Lung (tissue), 12 donors: ENCODE data around the gene LDB2. TPM values are rescaled to one million over a fixed set of nuclear protein-coding genes. Genes with fewer than 3 reads are reported as not detected.

Experiments used
- ATAC-seq: fragments of 200-7000 bp; cut with Tn5 transposase; one replicate; pipeline ENCODE4 v1.9.1; 2020; ENCODE audit warnings: moderate number of reproducible peaks; ENCODE audit not compliant: insufficient read depth, low FRiP score
- DNase-seq, 3 donors: peaks; one replicate each; pipeline ENCODE4 v3.0.0-alpha.2; 2013 to 2017
- H3K27ac ChIP-seq, 2 donors: one replicate each; pipeline ENCODE4 v1.5.1; 2013; ENCODE audit warnings: mild to moderate bottlenecking in 2 of 2, moderate library complexity in 2 of 2, control low read depth in 1 of 2, inconsistent platforms in 1 of 2, low read depth in 1 of 2, low read length in 1 of 2
- H3K27me3 ChIP-seq, 3 donors: one replicate each; pipeline ENCODE4 v1.5.1; 2013; ENCODE audit warnings: low read length in 2 of 3; ENCODE audit not compliant: control insufficient read depth in 3 of 3, insufficient read depth in 3 of 3
- H3K36me3 ChIP-seq, 4 donors: one replicate each; pipeline ENCODE4 v1.5.1; 2013; ENCODE audit warnings: low read length in 4 of 4, mild to moderate bottlenecking in 1 of 4, moderate library complexity in 1 of 4; ENCODE audit not compliant: control insufficient read depth in 4 of 4, insufficient read depth in 4 of 4
- H3K4me1 ChIP-seq, 5 donors: one replicate each; pipeline ENCODE4 v1.5.1; 2013; ENCODE audit warnings: low read length in 5 of 5, mild to moderate bottlenecking in 2 of 5, moderate library complexity in 1 of 5; ENCODE audit not compliant: control insufficient read depth in 5 of 5, insufficient read depth in 5 of 5
- H3K4me3 ChIP-seq: one replicate; pipeline ENCODE4 v1.5.1; 2013; ENCODE audit warnings: mild to moderate bottlenecking, control low read depth, moderate library complexity
- H3K9ac ChIP-seq, 2 donors: one replicate each; pipeline ENCODE4 v1.5.1; 2013; ENCODE audit warnings: low read length in 2 of 2, control low read depth in 1 of 2; ENCODE audit not compliant: insufficient read depth in 1 of 2
- H3K9me3 ChIP-seq, 4 donors: one replicate each; pipeline ENCODE4 v1.5.1; 2013; ENCODE audit warnings: low read length in 3 of 4, mild to moderate bottlenecking in 1 of 4, moderate library complexity in 1 of 4; ENCODE audit not compliant: control insufficient read depth in 4 of 4, insufficient read depth in 3 of 4
- CTCF ChIP-seq: IDR thresholded peaks from 2 replicates; pipeline ENCODE4 v1.5.1; 2012; ENCODE audit warnings: mild to moderate bottlenecking; ENCODE audit errors: control extremely low read depth, extremely low read depth
- WGBS, 2 donors: extraction: QIAGEN DNeasy Blood & Tissue Kit; methylation state at CpG; one replicate each; pipeline ENCODE4 v1.1.7; 2013; 5-methylcytosine and 5-hydroxymethylcytosine counted together
- polyA plus RNA-seq, 2 donors: library from polyadenylated mRNA; stranded (reverse); fragments of 200-250 nt; gene quantifications; one replicate each; pipeline ENCODE4 v1.2.1, GENCODE V29; 2013
- total RNA-seq, 2 donors: library from RNA; depleted of rRNA in 1 of 2; stranded (reverse); fragments of >200 nt in 1 of 2; gene quantifications; one replicate each; pipeline ENCODE4 v1.2.1, GENCODE V29; 2014 to 2021
- donor health status: control.
- donor health status: control.
- donor health status: Bipolar disorder and iron deficiency.
- donor health status: healthy.
- donor health status: DM: yes; HTN: yes; CAD: no.

The LDB2 gene
- total and polyA plus RNA-seq, 4 donors, result 18.1 to 147 (median 46.1) TPM

DNA sequence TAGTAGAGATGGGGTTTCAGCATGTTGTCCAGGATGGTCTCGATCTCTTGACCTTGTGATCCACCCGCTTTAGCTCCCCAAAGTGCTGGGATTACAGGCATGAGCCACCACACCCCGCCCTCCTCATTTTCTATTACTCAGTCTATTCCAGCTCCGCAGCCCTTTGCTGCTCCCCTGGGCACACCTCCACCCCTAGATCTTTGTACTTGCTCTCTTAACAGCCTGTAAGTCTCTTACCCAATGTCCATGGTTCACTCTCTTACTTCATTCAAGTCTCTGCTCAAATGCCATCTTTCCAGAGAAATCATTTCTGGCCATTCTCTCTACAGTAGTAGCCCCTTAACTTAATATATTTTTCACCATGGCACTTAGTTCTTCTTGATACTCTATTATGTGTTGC lies 64.7 kb downstream of the LDB2 start:
- peaks cover 0 to 1% (median 0%) of the 10 kb centered on the region in 4 donors for H3K36me3 ChIP-seq
- DNase-seq (no peak), ATAC-seq (no peak)
- no peak overlapping the region for H3K27ac ChIP-seq
- H3K9ac ChIP-seq, result no peak overlapping the region
- TF ChIP-seq CTCF, result no peak
- no peaks in the 10 kb centered on the region for H3K4me1 ChIP-seq
- no peaks in the 10 kb centered on the region for H3K9me3 ChIP-seq
- no peak overlapping the region for H3K4me3 ChIP-seq
- no peaks in the 10 kb centered on the region for H3K27me3 ChIP-seq
- WGBS, 2 donors, result 91% methylated on average over 4 of the region's 4 CpGs

- ATAC-seq (no peak), DNase-seq (no peak)
- Histone ChIP-seq H3K27ac (peak overlapping the region in 1 of 2 donors; percentile 4), H3K36me3 (peaks cover 0 to under 1% (median 0%) of the 10 kb centered on the region in 4 donors), H3K4me3 (no peak overlapping the region), H3K9me3 (no peaks in the 10 kb centered on the region), H3K4me1 (peaks cover 0 to 7% (median 3%) of the 10 kb centered on the region in 5 donors), H3K27me3 (no peaks in the 10 kb centered on the region), H3K9ac (no peak overlapping the region)
- 83 to 86% methylated on average over 3 of the region's 3 CpGs for WGBS, 2 donors
- no peak for TF ChIP-seq CTCF
These were observed 68.4 kb downstream of the LDB2 start for GRCh38 chr4:16830081-16830480.

DNA sequence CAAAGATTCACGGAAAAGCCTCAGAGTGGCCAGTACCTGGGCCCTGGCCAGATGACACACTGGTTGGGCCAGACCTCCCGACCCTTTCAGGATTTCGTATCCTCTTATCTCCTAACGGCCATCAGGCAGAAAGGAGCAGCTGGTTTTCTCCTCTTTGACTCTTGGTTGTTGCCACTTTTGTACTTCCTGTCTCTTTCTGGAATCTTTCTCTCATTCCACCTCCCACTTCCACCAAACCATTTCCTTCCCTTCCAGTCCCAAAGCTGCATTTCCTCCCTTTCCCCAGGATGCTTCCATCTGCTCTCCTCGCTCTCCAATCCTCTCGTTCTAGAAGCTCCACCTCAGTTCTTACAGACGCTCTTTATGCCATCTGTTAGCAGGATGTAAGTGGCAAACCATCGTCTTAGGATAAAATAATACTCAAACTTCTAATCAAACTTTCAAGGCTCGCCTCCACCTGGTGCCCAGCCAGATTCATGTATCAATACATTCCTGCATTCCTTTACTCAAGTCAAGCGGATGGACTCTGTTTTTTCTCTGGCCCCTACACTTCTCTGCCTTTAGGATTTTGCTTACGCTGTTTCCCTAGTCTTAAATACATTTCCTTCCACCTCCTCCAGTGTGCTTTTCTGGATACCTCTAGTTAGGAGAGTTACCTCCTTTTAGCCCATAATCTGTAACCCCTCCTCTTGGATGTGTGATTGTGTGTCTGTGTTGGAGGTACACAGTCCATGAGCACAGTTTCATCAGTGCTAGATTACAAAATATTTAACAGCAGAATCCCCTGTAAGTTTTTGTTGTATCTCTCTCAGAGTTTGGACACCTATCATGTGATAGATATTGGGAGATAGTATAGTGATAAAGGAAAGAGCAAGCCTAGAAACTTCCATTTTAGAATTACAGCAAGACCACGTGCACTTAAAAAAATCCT lies 70.4 kb downstream of the LDB2 start:
- Histone ChIP-seq H3K27ac (peak overlapping the region in 1 of 2 donors; percentile 55), H3K4me3 (no peak overlapping the region), H3K27me3 (no peaks in the 10 kb centered on the region), H3K9ac (no peak overlapping the region), H3K9me3 (no peaks in the 10 kb centered on the region), H3K36me3 (no peaks in the 10 kb centered on the region), H3K4me1 (peaks cover 0 to 12% (median 3%) of the 10 kb centered on the region in 5 donors)
- peak in 1 of 3 donors; percentile 28 for DNase-seq
- ATAC-seq, result no peak
- 67 to 83% methylated on average over 12 of the region's 12 CpGs for WGBS, 2 donors
- no peak for TF ChIP-seq CTCF
